ENCODE data around the gene FBXW2.
"Not testable (repeated sequence)": the region's sequence is repeated elsewhere in the genome, so short reads cannot be mapped to it uniquely, and the experiment has no call there.

- TF ChIP-seq CTCF (conservative IDR thresholded peaks at IDR 0.05; ENCODE audit: low read depth, low read length); EZH2 (IDR thresholded peaks at IDR 0.05; ENCODE audit: borderline replicate concordance, low read depth, low read length, poor library complexity, severe bottlenecking): not testable (repeated sequence)
Observed at GRCh38 chr9:120804784-120805363, 11.7 kb upstream of the FBXW2 start.
